Upper lobe of left lung (tissue), 6 donors: ENCODE measurements around the gene ZCRB1. TPM values are rescaled to one million over a fixed set of nuclear protein-coding genes. Genes with fewer than 3 reads are reported as not detected.

Source experiments
- ATAC-seq, 2 donors: fragments of 200-7000 bp; cut with Tn5 transposase; one replicate each; pipeline ENCODE4 v1.9.1; 2022; ENCODE audit warnings: mild to moderate bottlenecking in 2 of 2, moderate library complexity in 2 of 2; ENCODE audit not compliant: low FRiP score in 2 of 2
- DNase-seq, 2 donors: peaks; one replicate each; pipeline ENCODE4 v3.0.0-alpha.2; 2019 to 2020
- H3K27ac ChIP-seq, 4 donors: fragments of 200-600 bp; sonication (generic); one replicate each; pipeline ENCODE4 v1.5.1; 2016 to 2019
- H3K27me3 ChIP-seq, 4 donors: fragments of 200-600 bp; sonication (generic); one replicate each; pipeline ENCODE4 v1.5.1; 2017 to 2019
- H3K36me3 ChIP-seq, 4 donors: fragments of 200-600 bp; sonication (generic); one replicate each; pipeline ENCODE4 v1.5.1; 2016 to 2019
- H3K4me1 ChIP-seq, 4 donors: fragments of 200-600 bp; sonication (generic); one replicate each; pipeline ENCODE4 v1.5.1; 2018 to 2019
- H3K4me3 ChIP-seq, 4 donors: fragments of 200-600 bp; sonication (generic); one replicate each; pipeline ENCODE4 v1.5.1; 2017 to 2019; ENCODE audit warnings: mild to moderate bottlenecking in 2 of 4, moderate library complexity in 1 of 4
- H3K9me3 ChIP-seq, 4 donors: fragments of 200-600 bp; sonication (generic); one replicate each; pipeline ENCODE4 v1.5.1; 2018 to 2019
- EP300 ChIP-seq, 4 donors: sonication (generic); formaldehyde crosslinking; IDR thresholded peaks; one replicate each; pipeline ENCODE4 v1.5.1; 2017; ENCODE audit warnings: antibody characterized with exemption in 4 of 4, control low read depth in 2 of 4
- POLR2A ChIP-seq, 4 donors: fragments of 450-650 bp; IDR thresholded peaks; one replicate each; pipeline ENCODE4 v1.5.1; 2016 to 2017; ENCODE audit warnings: antibody characterized with exemption in 4 of 4, mild to moderate bottlenecking in 2 of 4
- POLR2AphosphoS5 ChIP-seq, 2 donors: sonication (generic); formaldehyde crosslinking; IDR thresholded peaks; one replicate each; pipeline ENCODE4 v1.5.1; 2017; ENCODE audit warnings: antibody characterized with exemption in 2 of 2
- WGBS, 2 donors: methylation state at CpG; one replicate each; pipeline ENCODE4 v1.1.5; 2017 to 2018; 5-methylcytosine and 5-hydroxymethylcytosine counted together
- total RNA-seq, 6 donors: library from RNA; depleted of rRNA in 4 of 6; stranded (reverse); fragments of >200 nt in 4 of 6; gene quantifications; one replicate each; pipeline versions ENCODE4 v1.1.0 to v1.2.1, GENCODE V29; 2016 to 2021
- TF ChIP-seq, protein P1 (sequence below), 6 experiments: fragments of 450-650 bp in 4 of 6; fragments of 200-600 bp in 2 of 6; sonication (generic) in 2 of 6; IDR thresholded peaks; one replicate each; pipeline ENCODE4 v1.5.1; 2016 to 2019; ENCODE audit warnings: antibody characterized with exemption in 6 of 6
- donor health status: DM: no; HTN: no; CAD: no; lungs with moderate emphysema.
- donor health status: DM: no; HTN: yes; CAD: no; lungs with severe emphysema.

The ZCRB1 gene
- total RNA-seq, 6 donors from 2014 or later: 18.5 to 46.8 (median 36.8) TPM

DNA sequence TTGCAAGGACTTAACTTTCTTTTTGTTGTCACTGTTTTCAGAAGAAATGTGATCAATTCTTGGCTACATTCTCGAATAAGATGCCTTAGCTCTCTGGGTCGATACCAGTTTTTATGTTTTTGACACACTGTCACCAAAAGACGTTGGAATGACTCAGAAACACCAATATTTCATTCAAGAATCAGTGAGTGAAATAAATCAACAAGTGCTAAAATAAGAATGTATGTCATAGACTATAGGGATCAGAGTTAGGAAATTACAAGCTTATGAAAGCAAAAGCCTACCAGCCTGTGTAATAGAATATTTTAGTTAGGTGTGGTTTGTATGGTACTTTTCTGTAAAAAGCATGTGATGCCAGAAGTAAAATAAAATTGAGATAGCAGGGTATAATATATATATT is 17.8 kb upstream of the ZCRB1 start:
- WGBS, 2 donors: 81 to 83% methylated on average over 3 of the region's 3 CpGs
- Histone ChIP-seq H3K27ac (no peak overlapping the region), H3K4me3 (no peak overlapping the region), H3K4me1 (no peaks in the 10 kb centered on the region), H3K9me3 (no peaks in the 10 kb centered on the region), H3K36me3 (peaks cover 0 to 3% (median 0%) of the 10 kb centered on the region in 4 donors), H3K27me3 (no peaks in the 10 kb centered on the region)
- no peak for DNase-seq
- TF ChIP-seq, protein P1, sequence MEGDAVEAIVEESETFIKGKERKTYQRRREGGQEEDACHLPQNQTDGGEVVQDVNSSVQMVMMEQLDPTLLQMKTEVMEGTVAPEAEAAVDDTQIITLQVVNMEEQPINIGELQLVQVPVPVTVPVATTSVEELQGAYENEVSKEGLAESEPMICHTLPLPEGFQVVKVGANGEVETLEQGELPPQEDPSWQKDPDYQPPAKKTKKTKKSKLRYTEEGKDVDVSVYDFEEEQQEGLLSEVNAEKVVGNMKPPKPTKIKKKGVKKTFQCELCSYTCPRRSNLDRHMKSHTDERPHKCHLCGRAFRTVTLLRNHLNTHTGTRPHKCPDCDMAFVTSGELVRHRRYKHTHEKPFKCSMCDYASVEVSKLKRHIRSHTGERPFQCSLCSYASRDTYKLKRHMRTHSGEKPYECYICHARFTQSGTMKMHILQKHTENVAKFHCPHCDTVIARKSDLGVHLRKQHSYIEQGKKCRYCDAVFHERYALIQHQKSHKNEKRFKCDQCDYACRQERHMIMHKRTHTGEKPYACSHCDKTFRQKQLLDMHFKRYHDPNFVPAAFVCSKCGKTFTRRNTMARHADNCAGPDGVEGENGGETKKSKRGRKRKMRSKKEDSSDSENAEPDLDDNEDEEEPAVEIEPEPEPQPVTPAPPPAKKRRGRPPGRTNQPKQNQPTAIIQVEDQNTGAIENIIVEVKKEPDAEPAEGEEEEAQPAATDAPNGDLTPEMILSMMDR (IDR thresholded peaks at IDR 0.05): no peak
- TF ChIP-seq EP300 (IDR thresholded peaks at IDR 0.05) (no peak), POLR2A (IDR thresholded peaks at IDR 0.05) (no peak), POLR2AphosphoS5 (IDR thresholded peaks at IDR 0.05) (no peak)
- no peak for ATAC-seq

DNA sequence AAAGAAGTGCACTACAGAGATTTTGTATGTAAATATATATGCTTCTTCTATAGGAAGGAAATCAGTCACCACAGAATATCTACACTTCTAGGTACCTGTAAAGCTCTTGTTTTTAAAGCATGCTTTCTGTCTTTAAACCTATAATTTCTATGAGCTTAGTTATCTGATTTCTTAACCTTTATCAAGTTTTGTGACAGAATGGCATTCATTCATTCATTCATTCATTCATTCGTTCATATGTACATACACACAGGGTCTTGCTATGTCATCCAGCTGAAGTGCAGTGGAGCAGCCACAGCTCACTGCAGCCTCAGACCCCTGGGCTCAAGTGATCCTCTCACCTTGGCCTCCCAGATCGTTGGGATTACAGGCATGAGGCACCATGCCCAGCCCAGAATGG is 16.1 kb upstream of the ZCRB1 start:
- Histone ChIP-seq H3K4me1 (no peaks in the 10 kb centered on the region), H3K36me3 (peaks cover 0 to 10% (median 4%) of the 10 kb centered on the region in 4 donors), H3K27ac (no peak overlapping the region), H3K27me3 (no peaks in the 10 kb centered on the region), H3K4me3 (no peak overlapping the region), H3K9me3 (no peaks in the 10 kb centered on the region)
- no peak for TF ChIP-seq POLR2A (IDR thresholded peaks at IDR 0.05)
- TF ChIP-seq, protein P1 (IDR thresholded peaks at IDR 0.05): no peak
- TF ChIP-seq EP300 (IDR thresholded peaks at IDR 0.05): no peak
- no peak for TF ChIP-seq POLR2AphosphoS5 (IDR thresholded peaks at IDR 0.05)
- WGBS, 2 donors: 70 to 79% methylated on average over 2 of the region's 2 CpGs
- ATAC-seq: no peak
- DNase-seq: no peak

DNA sequence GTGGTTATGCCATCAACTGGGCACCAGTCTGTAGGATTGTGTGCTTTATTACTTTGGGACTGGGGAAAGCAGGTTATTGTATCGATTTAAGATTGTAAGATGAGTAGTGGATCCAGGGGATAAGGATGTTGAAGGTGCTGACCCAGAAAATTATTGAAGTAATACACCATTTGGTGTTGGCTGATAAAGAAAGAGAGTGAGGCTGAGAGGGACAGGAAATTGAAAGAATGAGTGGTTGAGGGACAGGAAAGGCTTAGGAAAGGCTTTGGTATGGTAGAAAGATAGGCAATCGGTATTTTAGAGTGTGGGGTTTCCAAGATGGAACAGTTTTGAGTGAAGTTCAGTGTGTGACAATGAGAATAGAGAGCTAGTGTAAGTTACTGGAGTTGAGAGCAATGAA is 12.4 kb upstream of the ZCRB1 start:
- WGBS, 2 donors: 81 to 88% methylated on average over 2 of the region's 2 CpGs
- no peak for DNase-seq

DNA sequence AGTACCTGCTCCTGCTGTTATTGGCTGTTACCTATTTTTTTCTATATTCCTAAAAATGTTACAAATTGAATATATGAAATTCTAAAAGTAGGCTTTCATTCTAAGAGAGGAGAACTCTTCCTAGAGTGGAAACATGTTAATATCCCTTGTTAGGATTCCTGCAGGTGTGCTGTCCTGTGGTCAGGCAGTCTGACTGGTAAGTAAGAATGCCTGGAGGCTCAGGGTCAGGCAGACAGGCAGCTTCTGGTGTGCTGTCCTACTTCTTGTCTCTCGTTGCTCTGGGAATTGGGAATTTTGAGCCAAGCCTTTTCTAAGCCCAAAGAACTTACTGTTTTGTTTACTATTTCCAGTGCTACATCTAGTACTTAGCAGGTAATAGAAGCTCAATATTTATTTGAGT is 10.4 kb upstream of the ZCRB1 start:
- H3K27ac ChIP-seq: no peak overlapping the region
- H3K9me3 ChIP-seq: no peaks in the 10 kb centered on the region
- ATAC-seq: no peak
- peaks cover 0 to 10% (median 6%) of the 10 kb centered on the region in 4 donors for H3K4me1 ChIP-seq
- peaks cover 0 to 19% (median 12%) of the 10 kb centered on the region in 4 donors for H3K36me3 ChIP-seq
- H3K27me3 ChIP-seq: no peaks in the 10 kb centered on the region
- no peak for DNase-seq
- no peak overlapping the region for H3K4me3 ChIP-seq
- 58 to 68% methylated on average over 1 of the region's 1 CpG for WGBS, 2 donors
- TF ChIP-seq POLR2AphosphoS5 (IDR thresholded peaks at IDR 0.05): no peak
- no peak for TF ChIP-seq POLR2A (IDR thresholded peaks at IDR 0.05)
- TF ChIP-seq, protein P1 (IDR thresholded peaks at IDR 0.05): no peak

More for the DNA sequence above, 12.4 kb upstream of the ZCRB1 start:
- Histone ChIP-seq H3K27ac (no peak overlapping the region), H3K9me3 (no peaks in the 10 kb centered on the region), H3K4me1 (no peaks in the 10 kb centered on the region), H3K4me3 (no peak overlapping the region), H3K27me3 (no peaks in the 10 kb centered on the region), H3K36me3 (peaks cover 0 to 19% (median 13%) of the 10 kb centered on the region in 4 donors)
- no peak for ATAC-seq
- TF ChIP-seq POLR2AphosphoS5 (IDR thresholded peaks at IDR 0.05) (no peak), EP300 (IDR thresholded peaks at IDR 0.05) (no peak), POLR2A (IDR thresholded peaks at IDR 0.05) (no peak)
- TF ChIP-seq, protein P1 (IDR thresholded peaks at IDR 0.05): no peak
